Neural progenitor cell (in vitro differentiated cells): Measurements from ENCODE around the gene POFUT1. TPM values are rescaled to one million over a fixed set of nuclear protein-coding genes. Genes with fewer than 3 reads are reported as not detected.
A peak's percentile ranks its signal among the peaks of the same experiment; 100 is the strongest.

ENCODE experiments used
- DNase-seq: peaks from one replicate; pipeline ENCODE4 v3.0.0-alpha.2; 2016; ENCODE audit warnings: low spot score
- H2AFZ ChIP-seq: fragments of 200-600 bp; sonication (generic); replicated peaks from 2 replicates; pipeline ENCODE4 v1.6.1; 2016; ENCODE audit warnings: antibody characterized with exemption
- H3F3A ChIP-seq: fragments of 200-600 bp; sonication (generic); 2 replicates; pipeline ENCODE4 v1.6.1; 2016; ENCODE audit warnings: antibody characterized with exemption, low read depth
- H3K27ac ChIP-seq: fragments of 200-600 bp; sonication (generic); 2 replicates; pipeline ENCODE4 v1.5.1; 2016; ENCODE audit warnings: mild to moderate bottlenecking
- H3K27me3 ChIP-seq: fragments of 200-600 bp; sonication (generic); 2 replicates; pipeline ENCODE4 v1.6.1; 2016; ENCODE audit warnings: mild to moderate bottlenecking, moderate library complexity
- H3K36me3 ChIP-seq: fragments of 200-600 bp; sonication (generic); 2 replicates; pipeline ENCODE4 v1.5.1; 2016
- H3K4me1 ChIP-seq: fragments of 200-600 bp; sonication (generic); 2 replicates; pipeline ENCODE4 v1.6.1; 2016; ENCODE audit warnings: mixed run types
- H3K4me2 ChIP-seq: fragments of 200-600 bp; sonication (generic); 2 replicates; pipeline ENCODE4 v1.6.1; 2016
- H3K4me3 ChIP-seq: fragments of 200-600 bp; sonication (generic); 2 replicates; pipeline ENCODE4 v1.5.1; 2016
- H3K79me2 ChIP-seq: fragments of 200-600 bp; sonication (generic); 2 replicates; pipeline ENCODE4 v1.6.1; 2016; ENCODE audit warnings: low read depth
- H3K9ac ChIP-seq: fragments of 200-600 bp; sonication (generic); 2 replicates; pipeline ENCODE4 v1.6.1; 2016
- H3K9me3 ChIP-seq: fragments of 200-600 bp; sonication (generic); 2 replicates; pipeline ENCODE4 v1.5.1; 2016; ENCODE audit warnings: low read depth
- H4K20me1 ChIP-seq: fragments of 200-600 bp; sonication (generic); 2 replicates; pipeline ENCODE4 v1.6.1; 2016; ENCODE audit warnings: low read depth
- H3K27ac Mint-ChIP-seq: 3 replicates; pipeline ENCODE4 v1.8.0; 2021; ENCODE audit warnings: mixed read lengths
- H3K27me3 Mint-ChIP-seq: 2 replicates; pipeline ENCODE4 v1.8.0; 2022; ENCODE audit warnings: low read depth, mild to moderate bottlenecking, inconsistent platforms, moderate library complexity, mixed read lengths; ENCODE audit not compliant: insufficient read depth
- H3K36me3 Mint-ChIP-seq: 3 replicates; pipeline ENCODE4 v1.8.0; 2021; ENCODE audit warnings: mixed read lengths
- H3K4me1 Mint-ChIP-seq: 3 replicates; pipeline ENCODE4 v1.8.0; 2021; ENCODE audit warnings: mixed read lengths
- H3K4me3 Mint-ChIP-seq: 3 replicates; pipeline ENCODE4 v1.8.0; 2021; ENCODE audit warnings: mild to moderate bottlenecking, moderate library complexity, mixed read lengths
- H3K9me3 Mint-ChIP-seq: 3 replicates; pipeline ENCODE4 v1.8.0; 2020; ENCODE audit warnings: mixed read lengths
- CTCF ChIP-seq: fragments of 200-600 bp; sonication (generic); IDR thresholded peaks from 2 replicates; pipeline ENCODE4 v1.5.1; 2017; ENCODE audit warnings: antibody characterized with exemption, mild to moderate bottlenecking
- EZH2 ChIP-seq: fragments of 200-600 bp; sonication (generic); IDR thresholded peaks from 2 replicates; pipeline ENCODE4 v1.6.1; 2017; ENCODE audit warnings: antibody characterized with exemption, mild to moderate bottlenecking, moderate library complexity
- EZH2phosphoT487 ChIP-seq: fragments of 200-600 bp; sonication (generic); IDR thresholded peaks from 2 replicates; pipeline ENCODE4 v1.6.1; 2017; ENCODE audit warnings: antibody characterized with exemption
- total RNA-seq: library from RNA; depleted of rRNA; stranded (reverse); fragments of >200 nt; gene quantifications from 2 replicates; pipeline ENCODE4 v1.2.3, GENCODE V29; 2015; ENCODE audit warnings: low replicate concordance

POFUT1 gene
- total RNA-seq, 1 donor from 2014 or later: 22.3 TPM

GRCh38 chr20:32205843-32206759, 1.6 kb upstream of the POFUT1 start:
- TF ChIP-seq CTCF: no peak
- no peak for TF ChIP-seq EZH2
- no peak for TF ChIP-seq EZH2phosphoT487
- H3F3A ChIP-seq: peaks cover 27% of the 10 kb centered on the region
- H3K36me3 Mint-ChIP-seq: peaks cover 5% of the 10 kb centered on the region
- peaks cover 58% of the 10 kb centered on the region for H3K4me1 Mint-ChIP-seq
- no peaks in the 10 kb centered on the region for H3K9me3 ChIP-seq
- H3K4me3 ChIP-seq: peak overlapping the region; percentile 95
- H3K4me1 ChIP-seq: peaks cover 30% of the 10 kb centered on the region
- no peaks in the 10 kb centered on the region for H3K27me3 ChIP-seq
- DNase-seq: peak; percentile 59
- H3K27ac Mint-ChIP-seq: peak overlapping the region; percentile 91
- no peaks in the 10 kb centered on the region for H3K36me3 ChIP-seq
- H3K27me3 Mint-ChIP-seq: peaks cover 7% of the 10 kb centered on the region
- H3K4me2 ChIP-seq: peak overlapping the region; percentile 92
- H3K4me3 Mint-ChIP-seq: peak overlapping the region; percentile 97
- peaks cover 78% of the 10 kb centered on the region for H3K79me2 ChIP-seq
- H3K27ac ChIP-seq: peak overlapping the region; percentile 90
- no peak overlapping the region for H2AFZ ChIP-seq
- peaks cover 60% of the 10 kb centered on the region for H4K20me1 ChIP-seq
- peak overlapping the region; percentile 92 for H3K9ac ChIP-seq
- no peaks in the 10 kb centered on the region for H3K9me3 Mint-ChIP-seq

DNA sequence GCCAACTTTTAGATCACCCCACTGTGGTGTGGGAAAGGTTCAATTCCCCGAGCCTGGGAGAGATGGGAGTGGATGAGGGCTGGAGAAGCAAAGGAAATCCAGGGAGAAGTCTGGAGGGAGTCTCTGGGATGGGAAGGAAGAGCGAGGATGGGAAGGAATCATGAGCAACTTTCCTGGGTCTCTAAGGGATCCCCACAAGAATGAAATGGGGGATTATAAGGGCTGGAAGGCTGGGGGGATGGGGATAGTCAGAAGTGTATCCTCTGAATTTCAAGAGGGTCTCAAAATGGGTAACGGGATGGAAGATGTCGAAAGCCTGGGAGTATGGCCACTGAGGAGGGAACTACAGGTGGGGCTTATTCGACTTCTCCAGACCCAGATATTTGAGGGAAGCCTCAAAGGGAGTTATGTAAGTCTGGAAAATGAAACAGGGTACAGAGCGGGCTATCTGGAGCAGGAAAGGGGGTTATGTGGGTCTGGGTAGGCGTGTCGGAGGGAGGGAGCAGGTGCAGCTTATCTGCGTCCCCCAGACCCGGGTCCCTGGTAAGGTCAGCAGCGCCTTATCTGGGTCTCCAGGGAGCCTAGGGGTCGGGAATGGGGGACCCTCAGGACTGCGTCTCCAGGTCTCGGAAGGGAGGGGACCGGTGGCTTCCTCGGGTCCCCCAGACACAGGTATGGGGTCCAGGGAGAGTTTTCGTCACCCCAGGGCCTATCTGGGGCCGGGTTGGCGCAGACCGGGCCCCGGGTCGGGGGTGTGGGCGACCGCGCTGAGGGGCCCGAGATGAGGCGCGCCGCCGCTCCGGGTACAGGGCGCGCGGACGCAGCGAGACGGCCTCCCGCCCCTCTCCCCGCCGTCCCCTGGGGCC, 687 bp upstream of the POFUT1 start:
- H3K4me3 Mint-ChIP-seq: peak overlapping the region; percentile 97
- Histone ChIP-seq H3K4me1 (peaks cover 30% of the 10 kb centered on the region), H3K4me3 (peak overlapping the region; percentile 95), H3K36me3 (no peaks in the 10 kb centered on the region), H3K9me3 (no peaks in the 10 kb centered on the region), H3K4me2 (peak overlapping the region; percentile 92), H3F3A (peaks cover 27% of the 10 kb centered on the region), H3K27me3 (no peaks in the 10 kb centered on the region), H3K9ac (peak overlapping the region; percentile 92), H2AFZ (no peak overlapping the region), H3K27ac (peak overlapping the region; percentile 90), H3K79me2 (peaks cover 69% of the 10 kb centered on the region), H4K20me1 (peaks cover 52% of the 10 kb centered on the region)
- peaks cover 7% of the 10 kb centered on the region for H3K27me3 Mint-ChIP-seq
- peak overlapping the region; percentile 91 for H3K27ac Mint-ChIP-seq
- peaks cover 58% of the 10 kb centered on the region for H3K4me1 Mint-ChIP-seq
- peaks cover 7% of the 10 kb centered on the region for H3K36me3 Mint-ChIP-seq
- no peaks in the 10 kb centered on the region for H3K9me3 Mint-ChIP-seq
- TF ChIP-seq EZH2 (no peak), EZH2phosphoT487 (no peak), CTCF (no peak)
- DNase-seq: peak; percentile 42

DNA sequence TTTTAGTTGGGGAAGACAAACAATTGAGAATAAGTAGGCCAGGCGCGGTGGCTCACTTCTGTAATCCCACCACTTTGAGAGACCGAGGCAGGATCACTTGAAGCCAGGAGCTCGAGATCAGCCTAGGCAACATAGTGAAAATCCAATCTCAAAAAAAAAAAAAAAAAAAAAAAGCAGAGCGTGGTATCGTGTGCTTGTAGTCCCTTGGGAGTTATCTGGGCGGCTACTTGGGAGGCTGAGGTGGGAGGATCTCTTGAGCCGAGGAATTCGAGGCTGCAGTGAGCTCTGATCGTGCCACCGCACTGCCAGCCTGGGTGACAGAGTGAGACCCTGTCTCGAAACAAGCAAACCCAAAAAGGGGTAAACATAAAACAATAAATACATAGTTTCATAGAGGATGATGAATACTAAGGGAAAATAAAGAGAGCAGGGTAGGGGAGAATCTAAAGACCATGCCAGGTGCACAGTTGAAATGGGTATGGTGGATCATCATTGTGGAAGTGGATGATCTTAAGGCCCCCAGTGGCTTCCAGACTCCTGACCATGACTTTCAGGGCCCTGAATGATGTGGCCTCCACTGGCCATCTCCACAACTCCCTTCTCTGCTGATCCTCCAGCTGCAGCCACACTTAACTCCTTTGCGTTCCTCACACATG, 947 bp downstream of the POFUT1 start:
- no peaks in the 10 kb centered on the region for H3K36me3 ChIP-seq
- peaks cover 35% of the 10 kb centered on the region for H4K20me1 ChIP-seq
- H3K36me3 Mint-ChIP-seq: peaks cover 4% of the 10 kb centered on the region
- no peak for DNase-seq
- no peak for TF ChIP-seq EZH2phosphoT487
- no peak for TF ChIP-seq CTCF
- H3K4me3 Mint-ChIP-seq: peak overlapping the region; percentile 91
- peaks cover 7% of the 10 kb centered on the region for H3K27me3 Mint-ChIP-seq
- no peaks in the 10 kb centered on the region for H3K27me3 ChIP-seq
- H3K4me2 ChIP-seq: peak overlapping the region; percentile 92
- peaks cover 50% of the 10 kb centered on the region for H3K4me1 Mint-ChIP-seq
- peaks cover 53% of the 10 kb centered on the region for H3K79me2 ChIP-seq
- H3K4me3 ChIP-seq: peak overlapping the region; percentile 95
- no peaks in the 10 kb centered on the region for H3K9me3 ChIP-seq
- peak overlapping the region; percentile 91 for H3K9ac ChIP-seq
- peaks cover 24% of the 10 kb centered on the region for H3K4me1 ChIP-seq
- peaks cover 27% of the 10 kb centered on the region for H3F3A ChIP-seq
- no peaks in the 10 kb centered on the region for H3K9me3 Mint-ChIP-seq
- peak overlapping the region; percentile 92 for H3K27ac Mint-ChIP-seq
- no peak overlapping the region for H3K27ac ChIP-seq
- no peak overlapping the region for H2AFZ ChIP-seq
